HG03064 (cell line): ENCODE results near the gene DRP2.
"Not testable (repeated sequence)": the region's sequence is repeated elsewhere in the genome, so short reads cannot be mapped to it uniquely, and the experiment has no call there.

ENCODE experiments used
- ATAC-seq: cut with Tn5 transposase; IDR thresholded peaks from one replicate; pipeline ENCODE4 v1.9.1; 2021; ENCODE audit warnings: low read depth; ENCODE audit not compliant: unreplicated experiment

The DRP2 gene

GRCh38 chrX:101231080-101231479 lies 11.5 kb downstream of the DRP2 start:
- ATAC-seq, result no peak

GRCh38 chrX:101232316-101232715 lies 12.7 kb downstream of the DRP2 start:
- ATAC-seq, result no peak

- ATAC-seq, result no peak
These were observed 17.5 kb downstream of the DRP2 start for GRCh38 chrX:101237041-101237440.

- ATAC-seq, result no peak
These were observed 21.9 kb downstream of the DRP2 start for GRCh38 chrX:101241531-101241930.

DNA sequence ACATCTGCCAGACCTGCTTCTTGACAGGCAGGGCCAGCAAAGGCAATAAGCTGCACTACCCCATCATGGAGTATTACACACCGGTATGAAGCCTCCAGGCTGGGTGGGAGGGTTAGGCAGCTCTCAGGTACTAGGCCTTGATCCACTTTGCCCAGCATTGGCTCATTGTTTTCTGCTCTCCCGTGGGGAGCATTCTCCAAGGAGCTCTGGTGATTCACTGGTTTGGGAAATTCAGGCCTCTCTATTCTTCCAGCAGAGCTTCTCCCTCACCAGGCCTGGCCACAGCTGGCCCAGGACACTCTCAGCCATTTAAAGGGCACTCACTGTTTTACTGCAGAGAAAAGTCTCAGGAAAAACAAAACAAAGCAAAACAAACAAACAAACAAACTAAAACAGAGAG lies 33.0 kb downstream of the DRP2 start:
- no peak for ATAC-seq

- no peak for ATAC-seq
These were observed 38.1 kb downstream of the DRP2 start for GRCh38 chrX:101257448-101258258.

- no peak for ATAC-seq
These were observed 38.6 kb downstream of the DRP2 start for GRCh38 chrX:101258259-101258581.

- ATAC-seq, result no peak
These were observed 40.8 kb downstream of the DRP2 start for GRCh38 chrX:101260435-101260834.

GRCh38 chrX:101262590-101262989 lies 43.0 kb downstream of the DRP2 start:
- ATAC-seq, result no peak

- ATAC-seq, result no peak
These were observed 44.2 kb downstream of the DRP2 start for GRCh38 chrX:101263766-101264165.

GRCh38 chrX:101265869-101266428 lies 46.4 kb downstream of the DRP2 start:
- no peak for ATAC-seq

DNA sequence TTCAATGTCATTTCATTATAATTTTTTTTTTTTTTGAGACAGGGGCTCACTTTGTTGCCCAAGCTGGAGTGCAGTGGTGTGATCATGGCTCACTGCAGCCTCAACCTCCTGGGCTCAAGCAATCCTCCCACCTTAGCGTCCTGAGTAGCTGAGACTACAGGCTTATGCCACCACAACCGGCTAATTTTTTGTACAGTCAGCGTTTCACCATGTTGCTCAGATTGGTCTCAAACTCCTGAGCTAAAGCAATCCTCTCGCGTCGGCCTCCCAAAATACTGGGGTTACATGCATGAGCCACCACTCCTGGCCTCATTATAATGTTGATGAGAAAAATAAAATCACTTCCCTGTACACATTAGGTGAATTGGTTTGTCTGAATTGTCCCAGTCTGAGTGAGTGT lies 54.6 kb downstream of the DRP2 start:
- ATAC-seq, result no peak

GRCh38 chrX:101276238-101276637 lies 56.7 kb downstream of the DRP2 start:
- no peak for ATAC-seq

- no peak for ATAC-seq
These were observed 67.8 kb downstream of the DRP2 start for GRCh38 chrX:101287402-101287801.

- no peak for ATAC-seq
These were observed 71.5 kb downstream of the DRP2 start, which contains the start of gene TAF7L for GRCh38 chrX:101290957-101291603. TAF7L (minus strand) TSS chrX:101291334; CDS start chrX:101287543, 3,791 bp downstream.

DNA sequence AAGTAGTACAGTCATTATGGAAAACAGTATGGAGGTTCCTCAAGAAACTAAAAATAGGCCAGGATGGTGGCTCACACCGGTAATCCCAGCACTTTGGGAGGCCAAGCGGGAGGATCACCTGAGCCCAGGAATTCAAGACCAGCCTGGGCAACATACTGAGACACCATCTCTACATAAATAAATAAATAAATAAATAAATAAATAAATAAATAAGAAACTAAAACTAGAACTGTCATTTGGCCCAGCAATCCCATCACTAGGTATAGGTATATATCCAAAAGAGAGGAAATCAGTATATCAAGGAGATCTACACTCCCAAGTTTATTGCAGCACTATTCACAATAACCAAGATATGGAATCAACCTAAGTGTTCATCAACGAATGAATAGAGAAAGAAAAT lies 76.0 kb downstream of the DRP2 start:
- ATAC-seq, result not testable (repeated sequence)

DNA sequence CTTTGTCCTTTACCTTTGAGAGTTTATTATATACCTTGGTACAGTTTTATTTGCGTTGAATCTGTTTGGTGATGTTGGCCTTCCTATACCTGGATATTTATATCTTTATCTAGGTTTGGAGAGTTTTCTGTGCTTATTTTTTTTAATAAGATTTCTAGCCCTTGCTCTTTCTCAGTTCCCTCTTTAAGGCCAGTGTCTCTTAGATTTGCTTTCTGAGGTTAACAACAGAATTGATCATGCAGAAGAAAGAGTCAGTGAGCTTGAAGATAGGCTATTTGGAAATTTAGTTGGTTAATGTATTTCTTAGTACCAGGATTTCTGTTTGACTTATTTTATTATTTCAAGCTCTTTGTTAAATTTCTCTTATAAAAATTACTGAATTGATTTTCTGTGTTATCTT lies 84.2 kb downstream of the DRP2 start:
- ATAC-seq, result no peak
